Heart left ventricle (tissue), 16 donors: ENCODE data around the gene SLX4. TPM values are rescaled to one million over a fixed set of nuclear protein-coding genes. Genes with fewer than 3 reads are reported as not detected.

ENCODE experiments used
- ATAC-seq, 4 donors: fragments of 200-7000 bp; cut with Tn5 transposase; one replicate each; pipeline ENCODE4 v1.9.1; 2020 to 2022; ENCODE audit warnings: moderate library complexity in 4 of 4, mild to moderate bottlenecking in 3 of 4, moderate number of reproducible peaks in 1 of 4
- DNase-seq, 5 donors: peaks; one replicate each; pipeline ENCODE4 v3.0.0-alpha.2; 2020
- H3K27ac ChIP-seq, 12 donors: fragments of 200-600 bp; sonication (generic) in 4 of 12; one replicate each; pipeline versions ENCODE4 v1.5.0 to v1.8.0; 2016 to 2022; ENCODE audit warnings: mild to moderate bottlenecking in 2 of 12
- H3K27me3 ChIP-seq, 9 donors: fragments of 200-600 bp; sonication (generic) in 2 of 9; one replicate each; pipeline versions ENCODE4 v1.5.1 to v1.8.0; 2016 to 2022; ENCODE audit warnings: mild to moderate bottlenecking in 3 of 9
- H3K36me3 ChIP-seq, 9 donors: fragments of 200-600 bp; sonication (generic) in 2 of 9; one replicate each; pipeline versions ENCODE4 v1.5.0 to v1.8.0; 2018 to 2022; ENCODE audit warnings: mild to moderate bottlenecking in 2 of 9
- H3K4me1 ChIP-seq, 12 donors: fragments of 200-600 bp; sonication (generic) in 4 of 12; one replicate each; pipeline versions ENCODE4 v1.5.0 to v1.8.0; 2016 to 2022; ENCODE audit warnings: mild to moderate bottlenecking in 3 of 12
- H3K4me3 ChIP-seq, 12 donors: fragments of 200-600 bp; sonication (generic) in 4 of 12; one replicate each; pipeline versions ENCODE4 v1.5.0 to v1.8.0; 2017 to 2022; ENCODE audit warnings: mild to moderate bottlenecking in 9 of 12, moderate library complexity in 4 of 12
- H3K9me3 ChIP-seq, 12 donors: fragments of 200-600 bp; sonication (generic) in 4 of 12; one replicate each; pipeline versions ENCODE4 v1.5.0 to v1.8.0; 2016 to 2022; ENCODE audit warnings: mild to moderate bottlenecking in 1 of 12
- CTCF ChIP-seq, 12 donors: fragments of 200-600 bp; sonication (generic) in 4 of 12; IDR thresholded peaks; one replicate each; pipeline versions ENCODE4 v1.5.0 to v1.8.0; 2018 to 2022; ENCODE audit warnings: antibody characterized with exemption in 12 of 12, mild to moderate bottlenecking in 5 of 12
- POLR2A ChIP-seq, 2 donors: fragments of 450-650 bp; IDR thresholded peaks; one replicate each; pipeline ENCODE4 v1.6.1; 2017; ENCODE audit warnings: antibody characterized with exemption in 2 of 2, mild to moderate bottlenecking in 2 of 2, moderate library complexity in 2 of 2
- WGBS, 4 donors: extraction: QIAGEN DNeasy Blood & Tissue Kit in 2 of 4; methylation state at CpG; one replicate each; pipeline versions ENCODE4 v1.1.5 to v1.1.7; 2013 to 2018; 5-methylcytosine and 5-hydroxymethylcytosine counted together
- intact Hi-C, 10 donors: fragments of 100-400 bp; cut with DNase I; formaldehyde crosslinking; loops; one replicate each; pipeline versions ENCODE4 v1.11.1 to v1.14.2; 2022
- polyA plus RNA-seq, 2 donors: library from polyadenylated mRNA; stranded (reverse); fragments of 200-250 nt; gene quantifications; one replicate each; pipeline ENCODE4 v1.2.3, GENCODE V29; 2013
- total RNA-seq, 9 donors: library from RNA; depleted of rRNA in 2 of 9; stranded (reverse); fragments of >200 nt in 2 of 9; fragmentation: NEBNext Ultra II Directional in 3 of 9; extraction: Animal tissue kit (Norgen Biotek cat#: 25700) in 3 of 9; gene quantifications; one replicate each; pipeline versions ENCODE4 v1.1.0 to v1.2.4, GENCODE V29; 2016 to 2023
- donor health status: ischemic (EF 13 %, LVEDD 7.1; RV severe dilation, severe dysfunction).
- donor health status: healthy with polysubstance abuse.
- donor health status: DM: no; HTN: yes; CAD: no.
- donor health status: DM: no; HTN: no; CAD: no.
- donor health status: ischemic (EF 25% LVEDD 6.9; RV normal size, moderate dysfunction).
- donor health status: ischemic (EF 25% LVEDD 5.7; RV mildly dilated, moderate dysfunction).
- donor health status: healthy.
- donor health status: DM: yes; HTN: yes; CAD: no.
- donor health status: ischemic (EF 35%, LVEDD 5.7; RV mildly dilated, moderate dysfunction).
- donor health status: nonischemic (EF 11% LVEDD 7.7; RV severe dilation, severe dysfunction).
- donor health status: DM: yes; HTN: yes; CAD: no.
- donor health status: PGD.
- donor health status: ischemic (EF 29% LVEDD 5.4; RV normal size, mild dysfunction).
- donor health status: nonischemic (EF 23%, LVEDD 6.1; RV moderate dilation, normal function).

The SLX4 gene
- total and polyA plus RNA-seq, 11 donors: 2.0 to 4.7 (median 3.1) TPM

- WGBS, 4 donors: 69 to 76% (median 70%) methylated on average over 15 of the region's 15 CpGs
- Histone ChIP-seq H3K36me3 (peaks cover 0 to 15% (median 0%) of the 10 kb centered on the region in 9 donors), H3K27me3 (no peaks in the 10 kb centered on the region), H3K27ac (peak overlapping the region in 7 of 12 donors; percentile 30 to 69 (median 43)), H3K9me3 (no peaks in the 10 kb centered on the region), H3K4me1 (peaks cover 0 to 20% (median 2%) of the 10 kb centered on the region in 12 donors), H3K4me3 (no peak overlapping the region)
- intact Hi-C loops: loop anchor here in 1 of 10 donors (5.0 kb wide), 1 partner anchor 55 kb away; no protein-coding TSS in a partner anchor
- DNase-seq (no peak), ATAC-seq (no peak)
- no peak for TF ChIP-seq CTCF (IDR thresholded peaks at IDR 0.05)
These were observed 64.3 kb downstream of the SLX4 start for GRCh38 chr16:3546986-3547682.

GRCh38 chr16:3542601-3543373, 68.6 kb downstream of the SLX4 start:
- WGBS, 4 donors: 78 to 85% (median 81%) methylated on average over 6 of the region's 6 CpGs
- Histone ChIP-seq H3K27me3 (no peaks in the 10 kb centered on the region), H3K4me1 (peaks cover 0 to 11% (median 0%) of the 10 kb centered on the region in 12 donors), H3K27ac (no peak overlapping the region), H3K9me3 (no peaks in the 10 kb centered on the region), H3K36me3 (peaks cover 0 to 43% (median 24%) of the 10 kb centered on the region in 9 donors), H3K4me3 (no peak overlapping the region)
- ATAC-seq (no peak), DNase-seq (no peak)
- intact Hi-C loops: no loop called here
- TF ChIP-seq CTCF (IDR thresholded peaks at IDR 0.05) (no peak), POLR2A (IDR thresholded peaks at IDR 0.05) (no peak)

- H3K27me3 ChIP-seq: no peaks in the 10 kb centered on the region
- no peaks in the 10 kb centered on the region for H3K9me3 ChIP-seq
- H3K4me3 ChIP-seq: no peak overlapping the region
- ATAC-seq: no peak
- H3K4me1 ChIP-seq: peaks cover 0 to 7% (median 0%) of the 10 kb centered on the region in 12 donors
- no peak for DNase-seq
- TF ChIP-seq CTCF (IDR thresholded peaks at IDR 0.05) (no peak), POLR2A (IDR thresholded peaks at IDR 0.05) (no peak)
- H3K36me3 ChIP-seq: peaks cover 0 to 43% (median 27%) of the 10 kb centered on the region in 9 donors
- no peak overlapping the region for H3K27ac ChIP-seq
- WGBS, 4 donors: 80 to 90% (median 85%) methylated on average over 7 to 13 of the region's 13 CpGs
- intact Hi-C loops: no loop called here
These were observed 69.8 kb downstream of the SLX4 start for GRCh38 chr16:3541527-3542155.

GRCh38 chr16:3538222-3538621, 73.2 kb downstream of the SLX4 start:
- no peak for ATAC-seq
- Histone ChIP-seq H3K4me1 (peaks cover 0 to 9% (median 1%) of the 10 kb centered on the region in 12 donors), H3K36me3 (peaks cover 0 to 70% (median 52%) of the 10 kb centered on the region in 9 donors), H3K27ac (no peak overlapping the region), H3K4me3 (no peak overlapping the region), H3K27me3 (no peaks in the 10 kb centered on the region), H3K9me3 (no peaks in the 10 kb centered on the region)
- intact Hi-C loops: loop anchor here in 1 of 10 donors (10.0 kb wide), 1 partner anchor 337 kb away; no protein-coding TSS in a partner anchor
- no peak for TF ChIP-seq CTCF (IDR thresholded peaks at IDR 0.05)
- TF ChIP-seq POLR2A (IDR thresholded peaks at IDR 0.05): no peak
- 76 to 80% (median 78%) methylated on average over 4 of the region's 4 CpGs for WGBS, 4 donors
- DNase-seq: no peak
